NCI-H187 (cell line): ENCODE data around the gene AADAC.
"Not testable (repeated sequence)": the region's sequence is repeated elsewhere in the genome, so short reads cannot be mapped to it uniquely, and the experiment has no call there.

ENCODE experiments used
- DNase-seq, 2 experiments: peaks; one replicate each; lab custom pipeline; 2025; lab: John Stamatoyannopoulos, UW

AADAC gene

GRCh38 chr3:151796105-151796680 is 17.7 kb upstream of the AADAC start:
- DNase-seq: no peak

- DNase-seq: no peak
Measured at GRCh38 chr3:151798466-151798865, 15.4 kb upstream of the AADAC start.

- no peak for DNase-seq
Measured at GRCh38 chr3:151800431-151800830, 13.5 kb upstream of the AADAC start.

- no peak for DNase-seq
Measured at GRCh38 chr3:151804267-151804666, 9.6 kb upstream of the AADAC start.

GRCh38 chr3:151806838-151807237 is 7.1 kb upstream of the AADAC start:
- DNase-seq: no peak

GRCh38 chr3:151808926-151809325 is 5.0 kb upstream of the AADAC start:
- DNase-seq: not testable (repeated sequence)

GRCh38 chr3:151811474-151811873 is 2.4 kb upstream of the AADAC start:
- no peak for DNase-seq

GRCh38 chr3:151814588-151814987 is 672 bp downstream of the AADAC start:
- no peak for DNase-seq

GRCh38 chr3:151816091-151816604 is 2.2 kb downstream of the AADAC start:
- no peak for DNase-seq

GRCh38 chr3:151817473-151817872 is 3.6 kb downstream of the AADAC start:
- no peak for DNase-seq

GRCh38 chr3:151818361-151818760 is 4.4 kb downstream of the AADAC start:
- DNase-seq: no peak

- DNase-seq: no peak
Measured at GRCh38 chr3:151819910-151820309, 6.0 kb downstream of the AADAC start.

- DNase-seq: no peak
Measured at GRCh38 chr3:151827816-151828215, 13.9 kb downstream of the AADAC start.

- no peak for DNase-seq
Measured at GRCh38 chr3:151835751-151836525, 22.0 kb downstream of the AADAC start.

- DNase-seq: no peak
Measured at GRCh38 chr3:151837057-151837456, 23.1 kb downstream of the AADAC start.

- DNase-seq: peak; percentile 1 to 8
Measured at GRCh38 chr3:151838574-151839312, 24.8 kb downstream of the AADAC start.

GRCh38 chr3:151839313-151839631 is 25.4 kb downstream of the AADAC start:
- DNase-seq: no peak

GRCh38 chr3:151841801-151842200 is 27.9 kb downstream of the AADAC start:
- no peak for DNase-seq

GRCh38 chr3:151843275-151843674 is 29.4 kb downstream of the AADAC start:
- DNase-seq: no peak

GRCh38 chr3:151845306-151845905 is 31.5 kb downstream of the AADAC start:
- DNase-seq: no peak

- DNase-seq: not testable (repeated sequence)
Measured at GRCh38 chr3:151850065-151850464, 36.1 kb downstream of the AADAC start.

GRCh38 chr3:151852074-151852811 is 38.3 kb downstream of the AADAC start:
- no peak for DNase-seq
